Keratinocyte (primary cell): ENCODE results near the gene BICRAL. TPM values are rescaled to one million over a fixed set of nuclear protein-coding genes. Genes with fewer than 3 reads are reported as not detected.

Experiments
- DNase-seq: peaks from one replicate; pipeline ENCODE4 v3.0.0-alpha.2; 2011; ENCODE audit warnings: low read depth, missing footprints, low spot score
- FAIRE-seq: peaks from 2 replicates; lab custom pipeline; 2011; peaks lifted over from hg19 to GRCh38; lab: Jason Lieb, UNC
- H2AFZ ChIP-seq: 2 replicates; pipeline ENCODE4 v1.6.0; 2012; ENCODE audit warnings: low read length, control low read depth, inconsistent platforms; ENCODE audit not compliant: control insufficient read depth
- H3K27ac ChIP-seq: 2 replicates; pipeline ENCODE4 v1.5.1; 2011; ENCODE audit warnings: low read length; ENCODE audit not compliant: control insufficient read depth, insufficient read depth
- H3K27me3 ChIP-seq: 3 replicates; pipeline ENCODE4 v1.6.0; 2011; ENCODE audit warnings: low read length; ENCODE audit not compliant: control insufficient read depth, insufficient read depth; ENCODE audit errors: extremely low read depth
- H3K36me3 ChIP-seq, 2 experiments: 2 replicates in 1 of 2; 3 replicates in 1 of 2; pipeline ENCODE4 v1.5.1; 2011; ENCODE audit warnings: low read length in 2 of 2, mild to moderate bottlenecking in 1 of 2; ENCODE audit not compliant: control insufficient read depth in 2 of 2, insufficient read depth in 2 of 2; ENCODE audit errors: extremely low read depth in 1 of 2
- H3K4me1 ChIP-seq: 3 replicates; pipeline ENCODE4 v1.5.1; 2011; ENCODE audit warnings: low read length; ENCODE audit not compliant: control insufficient read depth, insufficient read depth; ENCODE audit errors: extremely low read depth
- H3K4me2 ChIP-seq: 3 replicates; pipeline ENCODE4 v1.6.0; 2011; ENCODE audit warnings: low read depth, low read length; ENCODE audit not compliant: control insufficient read depth, insufficient read depth; ENCODE audit errors: extremely low read depth
- H3K4me3 ChIP-seq, 3 experiments: fragments of 200-600 bp in 1 of 3; sonication (generic) in 1 of 3; 2 replicates in 2 of 3; 3 replicates in 1 of 3; pipeline ENCODE4 v1.5.1; 2011 to 2016; ENCODE audit warnings: low read length in 3 of 3, mild to moderate bottlenecking in 3 of 3, control low read depth in 2 of 3, inconsistent platforms in 1 of 3, low read depth in 1 of 3, mixed read lengths in 1 of 3, mixed run types in 1 of 3, moderate library complexity in 1 of 3; ENCODE audit not compliant: control insufficient read depth in 2 of 3, insufficient read depth in 2 of 3; ENCODE audit errors: extremely low read depth in 1 of 3
- H3K79me2 ChIP-seq: 2 replicates; pipeline ENCODE4 v1.6.0; 2012; ENCODE audit warnings: low read length; ENCODE audit not compliant: control insufficient read depth, insufficient read depth
- H3K9ac ChIP-seq: 3 replicates; pipeline ENCODE4 v1.6.0; 2011; ENCODE audit warnings: low read length; ENCODE audit not compliant: control insufficient read depth, insufficient read depth; ENCODE audit errors: extremely low read depth
- H3K9me1 ChIP-seq: 3 replicates; pipeline ENCODE4 v1.6.0; 2011; ENCODE audit warnings: low read length; ENCODE audit not compliant: control insufficient read depth, insufficient read depth; ENCODE audit errors: extremely low read depth
- H3K9me3 ChIP-seq: 2 replicates; pipeline ENCODE4 v1.5.1; 2012; ENCODE audit warnings: low read depth, low read length; ENCODE audit not compliant: control insufficient read depth
- H4K20me1 ChIP-seq: 3 replicates; pipeline ENCODE4 v1.6.0; 2011; ENCODE audit warnings: low read length; ENCODE audit not compliant: control insufficient read depth, insufficient read depth; ENCODE audit errors: extremely low read depth
- EZH2 ChIP-seq: IDR thresholded peaks from one replicate; pipeline ENCODE4 v1.6.1; 2012; ENCODE audit warnings: inconsistent platforms, mild to moderate bottlenecking, low read length, moderate library complexity
- dilution Hi-C: fragments of 300-500 bp; cut with MboI; formaldehyde crosslinking; loops from one replicate; pipeline ENCODE4 v1.7.0; 2020; ENCODE audit warnings: low sequenced_read_pairs; ENCODE audit not compliant: extremely low pct_ligation_motif_present
- polyA plus RNA-seq, 5 experiments: library from polyadenylated mRNA; depleted of rRNA in 3 of 5; stranded (reverse) in 3 of 5; stranded (forward) in 1 of 5; unstranded in 1 of 5; fragments of >200 nt; gene quantifications; 1 replicate in 1 of 5; 2 replicates in 3 of 5; 3 replicates in 1 of 5; pipeline versions ENCODE4 v1.2.1 to v1.2.3, GENCODE V29; 2011 to 2012; ENCODE audit warnings: missing spikeins in 2 of 5, low read depth in 1 of 5, low replicate concordance in 1 of 5
- TF ChIP-seq, protein P1 (sequence below), 3 experiments: IDR thresholded peaks in 1 of 3; conservative IDR thresholded peaks in 1 of 3; optimal IDR thresholded peaks in 1 of 3; 2 replicates in 2 of 3; 3 replicates in 1 of 3; pipeline versions ENCODE3 to v1.5.1; 2011; ENCODE audit warnings: low read length in 3 of 3, mild to moderate bottlenecking in 3 of 3, moderate library complexity in 2 of 3, control low read depth in 1 of 3, inconsistent platforms in 1 of 3; ENCODE audit not compliant: insufficient read depth in 2 of 3; ENCODE audit errors: extremely low read depth in 1 of 3

BICRAL gene
- polyA plus RNA-seq, 1 donor (not counting 4 experiments of a cell fraction or from before 2014, with no cell fraction given), result 5.0 TPM

DNA sequence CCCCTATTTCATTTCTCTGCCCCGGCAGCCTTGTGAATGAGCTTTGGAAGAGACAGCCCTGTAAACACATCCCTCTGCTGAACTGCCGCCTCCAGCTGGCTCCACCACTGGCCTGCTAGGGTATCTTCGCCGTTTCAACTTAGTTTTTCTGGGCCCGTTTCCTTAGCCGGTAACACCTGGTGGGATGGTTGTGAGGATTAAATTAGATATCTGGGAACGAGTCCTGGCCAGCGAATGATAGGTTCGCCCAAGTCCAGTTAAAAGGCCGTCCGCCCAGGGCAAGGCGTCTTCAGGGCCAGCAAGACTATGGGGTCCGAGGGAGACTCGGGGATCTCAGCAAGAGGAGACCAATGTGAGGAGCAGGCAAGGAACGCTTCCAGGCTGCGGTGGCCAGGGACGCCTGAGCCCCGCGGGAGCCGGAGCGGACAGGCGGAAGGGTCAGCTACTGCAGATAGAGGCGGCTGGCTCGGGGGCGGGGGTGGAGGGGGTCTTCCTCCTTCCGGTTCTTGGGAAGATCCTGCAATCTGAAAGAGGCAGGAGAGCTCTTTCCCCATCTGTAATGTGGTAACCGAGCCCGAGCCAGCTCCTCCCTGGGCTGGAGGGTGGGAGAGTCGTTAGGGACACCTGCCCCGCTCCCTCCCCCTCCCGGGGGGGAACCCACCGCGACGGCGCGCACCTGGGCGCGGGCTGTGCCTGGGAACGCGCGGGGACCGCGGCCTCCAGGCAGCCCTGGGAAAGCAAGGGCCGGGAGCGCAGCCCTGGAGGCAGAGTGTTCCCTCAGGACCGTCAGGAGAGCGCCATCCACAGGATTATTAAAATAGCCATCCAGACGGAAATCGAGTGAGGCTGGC, 129.5 kb downstream of the BICRAL start:
- Histone ChIP-seq H3K27ac (no peak overlapping the region), H3K27me3 (peaks cover 4% of the 10 kb centered on the region), H3K4me3 (no peak overlapping the region), H3K9me1 (no peaks in the 10 kb centered on the region), H3K36me3 (no peaks in the 10 kb centered on the region), H4K20me1 (no peaks in the 10 kb centered on the region), H3K4me1 (no peaks in the 10 kb centered on the region), H3K9me3 (no peaks in the 10 kb centered on the region), H3K9ac (no peak overlapping the region), H2AFZ (no peak overlapping the region), H3K4me2 (no peak overlapping the region), H3K79me2 (no peaks in the 10 kb centered on the region)
- dilution Hi-C loops, result no loop called here
- no peak for DNase-seq
- FAIRE-seq, result no peak
- TF ChIP-seq, protein P1, sequence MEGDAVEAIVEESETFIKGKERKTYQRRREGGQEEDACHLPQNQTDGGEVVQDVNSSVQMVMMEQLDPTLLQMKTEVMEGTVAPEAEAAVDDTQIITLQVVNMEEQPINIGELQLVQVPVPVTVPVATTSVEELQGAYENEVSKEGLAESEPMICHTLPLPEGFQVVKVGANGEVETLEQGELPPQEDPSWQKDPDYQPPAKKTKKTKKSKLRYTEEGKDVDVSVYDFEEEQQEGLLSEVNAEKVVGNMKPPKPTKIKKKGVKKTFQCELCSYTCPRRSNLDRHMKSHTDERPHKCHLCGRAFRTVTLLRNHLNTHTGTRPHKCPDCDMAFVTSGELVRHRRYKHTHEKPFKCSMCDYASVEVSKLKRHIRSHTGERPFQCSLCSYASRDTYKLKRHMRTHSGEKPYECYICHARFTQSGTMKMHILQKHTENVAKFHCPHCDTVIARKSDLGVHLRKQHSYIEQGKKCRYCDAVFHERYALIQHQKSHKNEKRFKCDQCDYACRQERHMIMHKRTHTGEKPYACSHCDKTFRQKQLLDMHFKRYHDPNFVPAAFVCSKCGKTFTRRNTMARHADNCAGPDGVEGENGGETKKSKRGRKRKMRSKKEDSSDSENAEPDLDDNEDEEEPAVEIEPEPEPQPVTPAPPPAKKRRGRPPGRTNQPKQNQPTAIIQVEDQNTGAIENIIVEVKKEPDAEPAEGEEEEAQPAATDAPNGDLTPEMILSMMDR (optimal IDR thresholded peaks at IDR 0.05 in 1 of 3, IDR thresholded peaks at IDR 0.05 in 1 of 3, conservative IDR thresholded peaks at IDR 0.05 in 1 of 3; ENCODE audit: extremely low read depth in 1 of 3, insufficient read depth in 2 of 3, low read length in 3 of 3), result no peak
- TF ChIP-seq EZH2, result no peak

- Histone ChIP-seq H3K4me3 (no peak overlapping the region), H3K9me3 (no peaks in the 10 kb centered on the region), H3K9me1 (no peaks in the 10 kb centered on the region), H3K9ac (no peak overlapping the region), H3K79me2 (no peaks in the 10 kb centered on the region), H3K4me2 (no peak overlapping the region), H4K20me1 (no peaks in the 10 kb centered on the region), H3K27me3 (peaks cover 4% of the 10 kb centered on the region), H3K36me3 (no peaks in the 10 kb centered on the region), H3K27ac (no peak overlapping the region), H2AFZ (no peak overlapping the region), H3K4me1 (peaks cover under 1% of the 10 kb centered on the region)
- no peak for FAIRE-seq
- no peak for DNase-seq
- dilution Hi-C loops, result no loop called here
- TF ChIP-seq EZH2, result no peak
- TF ChIP-seq, protein P1 (optimal IDR thresholded peaks at IDR 0.05 in 1 of 3, IDR thresholded peaks at IDR 0.05 in 1 of 3, conservative IDR thresholded peaks at IDR 0.05 in 1 of 3; ENCODE audit: extremely low read depth in 1 of 3, insufficient read depth in 2 of 3, low read length in 3 of 3), result no peak
These were observed 132.7 kb downstream of the BICRAL start for GRCh38 chr6:42914546-42914945.
